ENCODE measurements around the gene AASDH.

The AASDH gene

DNA sequence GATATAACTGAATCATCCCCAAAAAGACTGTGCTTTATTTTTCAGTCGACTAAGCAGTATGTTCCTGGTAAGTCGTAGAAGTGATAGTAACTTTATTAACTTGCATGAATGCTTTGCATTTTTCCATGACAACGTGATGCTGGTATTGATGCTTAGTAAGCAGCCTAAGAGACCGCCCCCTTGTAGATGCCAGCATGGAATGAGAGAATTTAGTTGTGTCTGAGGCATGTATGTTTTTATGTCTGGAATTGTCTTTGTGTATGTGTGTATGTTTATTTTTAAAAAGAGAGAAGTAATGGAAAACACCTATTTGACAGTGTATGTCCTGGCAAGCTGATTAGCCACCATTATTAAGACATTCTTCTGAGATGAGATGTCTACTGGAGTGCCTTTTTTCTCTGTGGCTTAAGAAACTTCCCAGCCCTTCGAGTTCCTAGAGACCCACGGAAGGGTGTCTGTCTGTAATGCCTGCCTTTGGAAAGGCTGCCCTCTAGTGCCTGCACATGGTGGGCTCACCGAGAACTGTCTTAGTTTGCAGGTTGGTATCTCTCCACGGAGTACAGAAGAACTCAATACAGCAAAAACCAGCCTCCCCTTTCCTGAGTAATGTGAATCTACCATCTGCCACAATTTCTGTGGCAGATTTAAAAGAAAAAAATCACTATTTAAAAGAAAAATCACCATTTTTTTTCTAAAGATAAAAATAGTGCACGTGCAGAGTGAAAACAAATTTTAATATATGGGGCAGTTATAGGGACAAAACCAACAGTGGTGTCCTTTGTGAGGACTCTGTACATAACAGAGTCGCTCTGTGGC lies 85.9 kb downstream of the AASDH start:
- H3K27ac Mint-ChIP-seq = peak overlapping the region; percentile 0
- peak; percentile 46 for DNase-seq
- peaks cover 2 to 6% of the 10 kb centered on the region in 2 donors for H3K4me1 Mint-ChIP-seq
- H3K4me3 Mint-ChIP-seq = no peak overlapping the region
- no peaks in the 10 kb centered on the region for H3K36me3 Mint-ChIP-seq
- H3K9me3 Mint-ChIP-seq = no peaks in the 10 kb centered on the region
- peak; percentile 90 to 98 for ATAC-seq (replicated peaks)
- no peaks in the 10 kb centered on the region for H3K27me3 Mint-ChIP-seq

DNA sequence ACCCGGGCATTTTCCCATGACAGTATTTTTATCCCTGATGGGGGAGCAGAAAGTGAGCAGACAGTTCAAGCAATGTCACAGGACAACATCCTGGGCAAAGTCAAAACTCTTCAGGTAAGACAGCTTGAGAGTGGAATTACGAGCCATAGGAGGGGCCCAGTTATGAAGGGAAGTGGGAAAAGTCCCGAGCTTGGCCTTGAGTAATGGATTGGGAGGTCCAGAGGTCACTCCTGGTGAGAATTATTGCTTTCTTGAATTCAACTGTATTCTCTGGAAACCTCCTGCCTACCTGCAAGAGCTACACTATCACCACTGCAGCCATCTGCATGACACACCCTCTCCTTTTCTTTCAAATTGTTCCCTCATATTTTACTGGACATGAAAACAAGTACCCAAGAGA lies 89.1 kb downstream of the AASDH start:
- H3K36me3 Mint-ChIP-seq = no peaks in the 10 kb centered on the region
- H3K27ac Mint-ChIP-seq = no peak overlapping the region
- no peaks in the 10 kb centered on the region for H3K9me3 Mint-ChIP-seq
- no peak overlapping the region for H3K4me3 Mint-ChIP-seq
- H3K4me1 Mint-ChIP-seq = peaks cover 2 to 6% of the 10 kb centered on the region in 2 donors
- ATAC-seq (replicated peaks) (no peak), DNase-seq (no peak)
- no peaks in the 10 kb centered on the region for H3K27me3 Mint-ChIP-seq

DNA sequence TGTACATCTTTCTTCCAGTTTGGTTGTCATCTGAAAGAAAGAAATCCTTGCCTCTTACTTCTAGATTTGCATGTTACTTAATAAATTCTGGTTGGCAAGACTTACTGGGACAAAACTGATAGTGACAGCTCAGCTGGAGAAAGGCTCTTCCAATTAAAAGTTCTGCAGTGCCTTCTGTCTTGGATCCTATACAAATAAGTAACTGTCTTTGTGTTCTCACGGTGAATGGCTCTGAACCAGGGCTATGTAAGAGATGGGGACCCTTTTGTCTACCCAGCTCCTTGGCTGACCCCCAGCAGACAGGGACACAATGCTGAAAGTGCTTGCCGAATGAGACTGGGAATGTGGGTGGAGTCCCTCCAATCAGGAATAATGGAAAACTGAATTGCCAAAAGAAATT lies 89.5 kb downstream of the AASDH start:
- H3K27ac Mint-ChIP-seq = no peak overlapping the region
- no peaks in the 10 kb centered on the region for H3K9me3 Mint-ChIP-seq
- H3K4me1 Mint-ChIP-seq = peaks cover 2 to 6% of the 10 kb centered on the region in 2 donors
- H3K4me3 Mint-ChIP-seq = no peak overlapping the region
- no peaks in the 10 kb centered on the region for H3K27me3 Mint-ChIP-seq
- no peaks in the 10 kb centered on the region for H3K36me3 Mint-ChIP-seq
- DNase-seq (no peak), ATAC-seq (replicated peaks) (no peak)

DNA sequence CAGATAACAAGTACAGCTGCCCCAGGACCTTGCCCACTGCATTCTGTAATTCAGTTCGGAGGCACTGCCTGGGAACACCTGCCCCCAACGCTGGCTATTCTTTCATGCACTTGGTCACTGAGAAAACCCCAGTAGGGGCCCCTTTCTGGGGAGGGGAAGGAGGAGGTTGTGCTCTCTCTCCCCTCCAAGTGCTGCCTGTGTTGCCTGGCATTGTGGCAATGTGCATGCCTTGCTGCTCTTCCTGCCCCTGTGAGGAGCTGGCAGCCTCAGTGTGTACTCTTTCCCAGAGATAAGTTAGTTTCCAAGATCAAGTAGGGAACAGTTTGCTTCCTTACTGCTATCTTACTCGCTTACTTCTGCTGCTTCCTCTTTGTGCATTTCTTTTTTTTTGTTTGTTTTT lies 90.8 kb downstream of the AASDH start:
- ATAC-seq (replicated peaks) (no peak), DNase-seq (no peak)
- Mint-ChIP-seq H3K27me3 (no peaks in the 10 kb centered on the region), H3K4me1 (peaks cover 2 to 6% of the 10 kb centered on the region in 2 donors), H3K36me3 (no peaks in the 10 kb centered on the region), H3K27ac (no peak overlapping the region), H3K9me3 (peaks cover 0 to 3% of the 10 kb centered on the region in 2 donors), H3K4me3 (no peak overlapping the region)

DNA sequence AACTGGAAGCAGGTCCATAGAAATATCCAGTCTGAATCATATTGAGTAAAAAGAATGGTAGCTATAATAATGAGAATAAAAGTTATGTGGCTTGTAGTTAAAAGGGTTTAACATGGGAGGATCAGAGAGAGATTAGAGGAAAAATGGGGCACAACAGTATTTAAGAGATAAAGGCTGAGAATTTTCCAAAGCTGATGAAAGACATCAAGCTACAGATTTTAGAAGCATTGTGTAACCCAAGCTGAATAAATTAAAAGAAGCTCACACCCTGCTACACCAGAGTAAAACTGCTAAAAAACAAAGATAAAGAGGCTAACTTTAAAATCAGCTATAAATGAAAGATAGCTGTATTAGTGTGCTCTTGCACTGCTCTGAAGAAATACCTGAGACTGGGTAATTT lies 94.2 kb downstream of the AASDH start:
- no peaks in the 10 kb centered on the region for H3K36me3 Mint-ChIP-seq
- H3K9me3 Mint-ChIP-seq = peaks cover 0 to 3% of the 10 kb centered on the region in 2 donors
- H3K27me3 Mint-ChIP-seq = no peaks in the 10 kb centered on the region
- no peak overlapping the region for H3K27ac Mint-ChIP-seq
- no peak overlapping the region for H3K4me3 Mint-ChIP-seq
- H3K4me1 Mint-ChIP-seq = peaks cover 0 to 2% of the 10 kb centered on the region in 2 donors
- no peak for DNase-seq
- ATAC-seq (replicated peaks) = no peak

DNA sequence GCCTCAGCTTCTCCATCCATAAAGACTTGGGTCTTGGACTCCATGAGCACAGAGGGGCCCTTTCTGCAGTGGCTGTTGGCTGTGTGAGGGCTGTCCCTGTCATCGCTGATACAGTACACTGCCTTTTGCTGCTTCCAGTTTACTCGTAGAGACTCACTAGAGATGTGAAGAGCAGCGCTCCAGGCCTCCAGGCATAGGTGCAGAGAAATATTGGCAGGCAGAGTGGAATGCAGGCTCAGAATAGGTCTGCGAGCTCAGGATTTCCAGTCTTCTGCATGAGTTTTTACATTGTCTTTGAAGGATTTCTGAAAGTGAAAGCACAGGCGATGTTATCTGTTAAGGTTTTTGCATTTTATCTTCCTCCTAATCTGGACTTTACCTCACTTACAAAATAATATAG lies 97.4 kb downstream of the AASDH start:
- Mint-ChIP-seq H3K9me3 (peaks cover 0 to 3% of the 10 kb centered on the region in 2 donors), H3K27ac (no peak overlapping the region), H3K4me3 (no peak overlapping the region), H3K36me3 (no peaks in the 10 kb centered on the region), H3K27me3 (no peaks in the 10 kb centered on the region), H3K4me1 (peaks cover 0 to 2% of the 10 kb centered on the region in 2 donors)
- ATAC-seq (replicated peaks) = no peak
- no peak for DNase-seq

DNA sequence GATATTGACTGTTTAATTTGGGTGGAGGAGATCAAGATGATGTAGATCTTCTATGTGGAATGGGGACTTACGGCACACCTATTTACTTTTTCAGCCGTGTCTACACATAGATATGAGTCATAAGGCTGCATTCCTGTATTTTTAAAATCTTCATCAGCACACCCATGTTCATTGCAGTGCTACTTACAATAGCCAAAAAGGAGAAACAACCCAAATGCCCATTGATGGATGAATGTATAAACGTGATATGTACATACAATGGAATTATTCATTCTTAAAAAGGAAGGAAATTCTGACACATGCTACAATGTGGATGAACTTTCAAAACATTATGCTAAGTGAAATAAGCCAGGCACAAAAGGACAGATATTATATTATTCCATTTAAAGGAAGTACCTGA lies 98.6 kb downstream of the AASDH start:
- DNase-seq (no peak), ATAC-seq (replicated peaks) (no peak)
- no peak overlapping the region for H3K27ac Mint-ChIP-seq
- peaks cover 0 to 2% of the 10 kb centered on the region in 2 donors for H3K4me1 Mint-ChIP-seq
- H3K4me3 Mint-ChIP-seq = no peak overlapping the region
- H3K27me3 Mint-ChIP-seq = no peaks in the 10 kb centered on the region
- no peaks in the 10 kb centered on the region for H3K36me3 Mint-ChIP-seq
- H3K9me3 Mint-ChIP-seq = peaks cover 0 to 6% of the 10 kb centered on the region in 2 donors

Data from stimulated activated naive B cell treated with anti-CD40 and anti-IgM and Interleukin-4, amounts not matched to agents 10 μg/mL and 1 μg/mL and 100 μg/mL, for 72 hours (primary cell).